Nucleus accumbens (tissue), 56 donors: ENCODE results near the gene SPATA2.
"Not testable (repeated sequence)": the region's sequence is repeated elsewhere in the genome, so short reads cannot be mapped to it uniquely, and the experiment has no call there.

Experiments used
- DNase-seq, 56 donors: peaks; one replicate each; lab custom pipeline; 2025; lab: John Stamatoyannopoulos, UW

The SPATA2 gene

GRCh38 chr20:49866051-49866450, 49.3 kb downstream of the SPATA2 start:
- DNase-seq: no peak

- peak in 1 of 56 donors; percentile 22 for DNase-seq
These were observed 49.8 kb downstream of the SPATA2 start for GRCh38 chr20:49865559-49865958.

GRCh38 chr20:49863666-49864065, 51.7 kb downstream of the SPATA2 start:
- no peak for DNase-seq

GRCh38 chr20:49862607-49863200, 52.6 kb downstream of the SPATA2 start:
- no peak for DNase-seq

GRCh38 chr20:49861232-49861631, 54.1 kb downstream of the SPATA2 start:
- DNase-seq: not testable (repeated sequence)

GRCh38 chr20:49859807-49860206, 55.5 kb downstream of the SPATA2 start:
- no peak for DNase-seq

- no peak for DNase-seq
These were observed 56.3 kb downstream of the SPATA2 start for GRCh38 chr20:49859011-49859410.

GRCh38 chr20:49858076-49858585, 57.2 kb downstream of the SPATA2 start:
- no peak for DNase-seq

GRCh38 chr20:49856904-49857303, 58.4 kb downstream of the SPATA2 start:
- no peak for DNase-seq

GRCh38 chr20:49854190-49854875, 61.0 kb downstream of the SPATA2 start:
- DNase-seq: peak in 1 of 56 donors; percentile 39

GRCh38 chr20:49853640-49854039, 61.7 kb downstream of the SPATA2 start:
- DNase-seq: peak in 26 of 56 donors; percentile 11 to 73 (median 36)
